ENCODE results near the gene PTPRA. TPM values are rescaled to one million over a fixed set of nuclear protein-coding genes. Genes with fewer than 3 reads are reported as not detected.

PTPRA gene
- total and polyA plus RNA-seq, 2 donors (not counting 1 experiment from before 2014, with no cell fraction given), result 32.1 to 64.2 TPM

DNA sequence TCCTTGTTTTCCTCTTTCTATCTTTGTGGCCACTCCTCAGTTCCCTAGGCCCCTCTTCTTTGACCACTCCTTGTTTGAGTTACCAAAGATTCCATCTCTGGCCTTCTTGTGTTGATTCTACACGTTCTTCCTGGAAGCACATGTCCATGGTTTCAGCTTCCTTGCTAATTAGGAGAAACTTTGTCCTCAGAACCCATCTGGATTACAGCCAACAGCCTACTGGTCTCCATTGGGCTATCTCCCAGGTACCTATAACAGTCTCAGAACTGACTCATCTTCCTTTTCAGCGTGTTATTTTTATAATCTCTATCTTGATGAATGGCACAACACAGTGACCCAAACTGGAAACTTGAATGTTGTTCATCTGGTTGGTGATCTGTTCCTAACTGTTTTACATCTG is 17.5 kb downstream of the PTPRA start:
- DNase-seq, result no peak
- WGBS (ENCODE audit: insufficient coverage), result 78% methylated on average over 1 of the region's 2 CpGs
- H3K9me3 ChIP-seq (ENCODE audit: control extremely low read depth in 1 of 3, control insufficient read depth in 2 of 3, insufficient read depth in 1 of 3, low read length in 2 of 3), result peaks cover 0 to 11% (median 0%) of the 10 kb centered on the region in 3 donors
- H3K27ac ChIP-seq (ENCODE audit: low read length in 2 of 2), result no peak overlapping the region
- no peaks in the 10 kb centered on the region for H3K9me3 Mint-ChIP-seq (ENCODE audit: insufficient read depth)
- H3K4me3 Mint-ChIP-seq, result no peak overlapping the region
- no peaks in the 10 kb centered on the region for H3K27me3 Mint-ChIP-seq
- intact Hi-C loops (cut with micrococcal nuclease), result no loop called here
- no peak overlapping the region for H3K4me3 ChIP-seq (ENCODE audit: control extremely low read depth in 1 of 5, extremely low read depth in 1 of 5, insufficient read depth in 1 of 5, low read depth in 2 of 5, low read length in 4 of 5)
- H3K27me3 ChIP-seq (replicated peaks in 1 of 4; ENCODE audit: control extremely low read depth in 1 of 4, control insufficient read depth in 3 of 4, insufficient read depth in 4 of 4, low read length in 3 of 4), result no peaks in the 10 kb centered on the region
- TF ChIP-seq EZH2 (IDR thresholded peaks at IDR 0.05; ENCODE audit: borderline replicate concordance, insufficient read depth, low read depth, low read length, poor library complexity, severe bottlenecking), result no peak
- TF ChIP-seq, protein P1, sequence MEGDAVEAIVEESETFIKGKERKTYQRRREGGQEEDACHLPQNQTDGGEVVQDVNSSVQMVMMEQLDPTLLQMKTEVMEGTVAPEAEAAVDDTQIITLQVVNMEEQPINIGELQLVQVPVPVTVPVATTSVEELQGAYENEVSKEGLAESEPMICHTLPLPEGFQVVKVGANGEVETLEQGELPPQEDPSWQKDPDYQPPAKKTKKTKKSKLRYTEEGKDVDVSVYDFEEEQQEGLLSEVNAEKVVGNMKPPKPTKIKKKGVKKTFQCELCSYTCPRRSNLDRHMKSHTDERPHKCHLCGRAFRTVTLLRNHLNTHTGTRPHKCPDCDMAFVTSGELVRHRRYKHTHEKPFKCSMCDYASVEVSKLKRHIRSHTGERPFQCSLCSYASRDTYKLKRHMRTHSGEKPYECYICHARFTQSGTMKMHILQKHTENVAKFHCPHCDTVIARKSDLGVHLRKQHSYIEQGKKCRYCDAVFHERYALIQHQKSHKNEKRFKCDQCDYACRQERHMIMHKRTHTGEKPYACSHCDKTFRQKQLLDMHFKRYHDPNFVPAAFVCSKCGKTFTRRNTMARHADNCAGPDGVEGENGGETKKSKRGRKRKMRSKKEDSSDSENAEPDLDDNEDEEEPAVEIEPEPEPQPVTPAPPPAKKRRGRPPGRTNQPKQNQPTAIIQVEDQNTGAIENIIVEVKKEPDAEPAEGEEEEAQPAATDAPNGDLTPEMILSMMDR (IDR thresholded peaks at IDR 0.05), result no peak
- peaks cover 91% of the 10 kb centered on the region for H3K79me2 ChIP-seq (ENCODE audit: control insufficient read depth, insufficient read depth, low read length)
- no peak overlapping the region for H3K27ac Mint-ChIP-seq
- no peak overlapping the region for H2AFZ ChIP-seq (ENCODE audit: insufficient read depth, low read depth, low read length, poor library complexity, severe bottlenecking)
- peaks cover 0 to 5% of the 10 kb centered on the region in 2 experiments for H3K36me3 ChIP-seq (replicated peaks in 1 of 2; ENCODE audit: control extremely low read depth in 1 of 2, control insufficient read depth in 1 of 2, extremely low read depth in 1 of 2, insufficient read depth in 2 of 2, low read length in 1 of 2)
- no peak for ATAC-seq (ENCODE audit: low read depth)
- ChIA-PET POLR2A (no interaction called here), CTCF (no interaction called here)
- no peak overlapping the region for H3K9ac ChIP-seq (ENCODE audit: low read length)
- H4K20me1 ChIP-seq (ENCODE audit: control insufficient read depth, insufficient read depth, low read length, poor library complexity, severe bottlenecking), result peaks cover 48% of the 10 kb centered on the region
- no peak overlapping the region for H3K4me2 ChIP-seq (replicated peaks; ENCODE audit: low read depth, low read length, poor library complexity, severe bottlenecking)
- H3K4me1 Mint-ChIP-seq, result peaks cover 40% of the 10 kb centered on the region
- peaks cover 8 to 12% of the 10 kb centered on the region in 2 donors for H3K4me1 ChIP-seq (ENCODE audit: control insufficient read depth in 2 of 2, insufficient read depth in 2 of 2, low read length in 2 of 2)

DNA sequence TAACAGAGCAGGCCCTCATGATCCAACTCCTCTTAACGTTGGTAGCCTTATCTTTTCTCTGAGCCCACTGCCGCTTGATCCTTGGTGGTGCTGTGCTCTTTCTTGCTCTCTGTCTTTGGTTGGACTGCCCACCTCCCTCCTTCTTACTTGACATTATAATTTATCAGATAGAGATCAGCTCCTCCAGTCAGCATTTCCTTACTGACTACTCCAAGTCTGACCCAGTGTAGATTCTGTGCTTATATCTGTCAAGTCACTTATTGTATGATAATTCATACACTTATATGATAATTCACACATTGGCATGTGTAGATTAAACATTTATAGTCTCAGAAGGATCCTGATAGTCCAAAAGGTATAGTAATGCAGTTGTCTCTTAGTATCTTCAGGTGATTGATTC is 18.1 kb downstream of the PTPRA start:
- no CpG with 5 or more reads among the region's 2 CpGs for WGBS (ENCODE audit: insufficient coverage)
- intact Hi-C loops (cut with micrococcal nuclease), result no loop called here
- H3K36me3 ChIP-seq (replicated peaks in 1 of 2; ENCODE audit: control extremely low read depth in 1 of 2, control insufficient read depth in 1 of 2, extremely low read depth in 1 of 2, insufficient read depth in 2 of 2, low read length in 1 of 2), result peaks cover 0 to 5% of the 10 kb centered on the region in 2 experiments
- ATAC-seq (ENCODE audit: low read depth) (no peak), DNase-seq (no peak)
- H2AFZ ChIP-seq (ENCODE audit: insufficient read depth, low read depth, low read length, poor library complexity, severe bottlenecking), result no peak overlapping the region
- no peak overlapping the region for H3K27ac ChIP-seq (ENCODE audit: low read length in 2 of 2)
- peaks cover 8 to 12% of the 10 kb centered on the region in 2 donors for H3K4me1 ChIP-seq (ENCODE audit: control insufficient read depth in 2 of 2, insufficient read depth in 2 of 2, low read length in 2 of 2)
- H3K27ac Mint-ChIP-seq, result no peak overlapping the region
- H3K27me3 ChIP-seq (replicated peaks in 1 of 4; ENCODE audit: control extremely low read depth in 1 of 4, control insufficient read depth in 3 of 4, insufficient read depth in 4 of 4, low read length in 3 of 4), result no peaks in the 10 kb centered on the region
- H3K4me3 ChIP-seq (ENCODE audit: control extremely low read depth in 1 of 5, extremely low read depth in 1 of 5, insufficient read depth in 1 of 5, low read depth in 2 of 5, low read length in 4 of 5), result no peak overlapping the region
- TF ChIP-seq, protein P1 (IDR thresholded peaks at IDR 0.05), result no peak
- TF ChIP-seq EZH2 (IDR thresholded peaks at IDR 0.05; ENCODE audit: borderline replicate concordance, insufficient read depth, low read depth, low read length, poor library complexity, severe bottlenecking), result no peak
- peaks cover 52% of the 10 kb centered on the region for H4K20me1 ChIP-seq (ENCODE audit: control insufficient read depth, insufficient read depth, low read length, poor library complexity, severe bottlenecking)
- POLR2A ChIA-PET, result no interaction called here
- peaks cover 38% of the 10 kb centered on the region for H3K4me1 Mint-ChIP-seq
- H3K9me3 Mint-ChIP-seq (ENCODE audit: insufficient read depth), result no peaks in the 10 kb centered on the region
- H3K9me3 ChIP-seq (ENCODE audit: control extremely low read depth in 1 of 3, control insufficient read depth in 2 of 3, insufficient read depth in 1 of 3, low read length in 2 of 3), result peaks cover 0 to 11% (median 0%) of the 10 kb centered on the region in 3 donors
- H3K9ac ChIP-seq (ENCODE audit: low read length), result no peak overlapping the region
- H3K4me3 Mint-ChIP-seq, result no peak overlapping the region
- H3K4me2 ChIP-seq (replicated peaks; ENCODE audit: low read depth, low read length, poor library complexity, severe bottlenecking), result no peak overlapping the region
- CTCF ChIA-PET, result no interaction called here
- peaks cover 91% of the 10 kb centered on the region for H3K79me2 ChIP-seq (ENCODE audit: control insufficient read depth, insufficient read depth, low read length)
- no peaks in the 10 kb centered on the region for H3K27me3 Mint-ChIP-seq
